Natural killer cell (primary cell): ENCODE data around the gene CIZ1. TPM values are rescaled to one million over a fixed set of nuclear protein-coding genes. Genes with fewer than 3 reads are reported as not detected.

Source experiments
- ATAC-seq, 3 donors: fragments of 150-1000 bp in 2 of 3; fragments of 200-7000 bp in 1 of 3; cut with Tn5 transposase; 1 replicate in 1 of 3; 2 replicates in 2 of 3; pipeline ENCODE4 v1.10.0; 2021; ENCODE audit warnings: mild to moderate bottlenecking in 2 of 3, moderate library complexity in 2 of 3
- DNase-seq, 2 donors: peaks; one replicate each; pipeline versions ENCODE4 v3.0.0 to v3.0.0-alpha.2; 2013 to 2021; ENCODE audit warnings: mixed read lengths in 1 of 2
- H3K27ac ChIP-seq: one replicate; pipeline ENCODE4 v1.5.1; 2013; ENCODE audit warnings: mild to moderate bottlenecking, low read length
- H3K27me3 ChIP-seq: one replicate; pipeline ENCODE4 v1.6.1; 2013; ENCODE audit warnings: low read length; ENCODE audit not compliant: control insufficient read depth, insufficient read depth
- H3K36me3 ChIP-seq: one replicate; pipeline ENCODE4 v1.6.1; 2013; ENCODE audit warnings: low read length; ENCODE audit not compliant: control insufficient read depth, insufficient read depth
- H3K4me1 ChIP-seq: one replicate; pipeline ENCODE4 v1.6.1; 2013; ENCODE audit warnings: low read length; ENCODE audit not compliant: control insufficient read depth, insufficient read depth
- H3K4me3 ChIP-seq: one replicate; pipeline ENCODE4 v1.5.1; 2013; ENCODE audit warnings: low read length
- H3K9me3 ChIP-seq: one replicate; pipeline ENCODE4 v1.6.1; 2013; ENCODE audit warnings: low read length; ENCODE audit not compliant: control insufficient read depth, insufficient read depth
- H3K27ac Mint-ChIP-seq, 2 donors: one replicate each; pipeline ENCODE4 v1.8.0; 2022; ENCODE audit warnings: mild to moderate bottlenecking in 2 of 2, mixed read lengths in 2 of 2, moderate library complexity in 1 of 2
- H3K27me3 Mint-ChIP-seq, 2 donors: one replicate each; pipeline ENCODE4 v1.8.0; 2022; ENCODE audit warnings: low read depth in 2 of 2, mixed read lengths in 2 of 2
- H3K36me3 Mint-ChIP-seq: one replicate; pipeline ENCODE4 v1.8.0; 2022; ENCODE audit warnings: mixed read lengths
- H3K4me1 Mint-ChIP-seq, 2 donors: one replicate each; pipeline ENCODE4 v1.8.0; 2022; ENCODE audit warnings: mixed read lengths in 2 of 2
- H3K4me3 Mint-ChIP-seq: one replicate; pipeline ENCODE4 v1.8.0; 2022; ENCODE audit warnings: mild to moderate bottlenecking, moderate library complexity, mixed read lengths
- H3K9me3 Mint-ChIP-seq, 2 donors: one replicate each; pipeline ENCODE4 v1.8.0; 2022; ENCODE audit warnings: mixed read lengths in 2 of 2
- WGBS: methylation state at CpG from one replicate; pipeline ENCODE4 v1.1.7; 2013; ENCODE audit warnings: missing lambda C conversion rate; ENCODE audit not compliant: insufficient coverage; 5-methylcytosine and 5-hydroxymethylcytosine counted together
- intact Hi-C: fragments of 100-400 bp; cut with micrococcal nuclease; formaldehyde crosslinking; loops from one replicate; pipeline ENCODE4 v1.14.2; 2022
- total RNA-seq, 4 donors: library from RNA; stranded (reverse); fragments of 120-200 nt in 1 of 4; gene quantifications; one replicate each; pipeline versions ENCODE4 v1.2.3 to v1.2.4, GENCODE V29; 2013 to 2022
- TF ChIP-seq, protein P1 (sequence below): fragments of 200-600 bp; IDR thresholded peaks from one replicate; pipeline ENCODE4 v1.8.0; 2022; ENCODE audit warnings: antibody characterized with exemption

The CIZ1 gene
- total RNA-seq, 3 donors from 2014 or later (not counting 1 experiment from before 2014, with no cell fraction given) = 152 to 165 (median 159) TPM

DNA sequence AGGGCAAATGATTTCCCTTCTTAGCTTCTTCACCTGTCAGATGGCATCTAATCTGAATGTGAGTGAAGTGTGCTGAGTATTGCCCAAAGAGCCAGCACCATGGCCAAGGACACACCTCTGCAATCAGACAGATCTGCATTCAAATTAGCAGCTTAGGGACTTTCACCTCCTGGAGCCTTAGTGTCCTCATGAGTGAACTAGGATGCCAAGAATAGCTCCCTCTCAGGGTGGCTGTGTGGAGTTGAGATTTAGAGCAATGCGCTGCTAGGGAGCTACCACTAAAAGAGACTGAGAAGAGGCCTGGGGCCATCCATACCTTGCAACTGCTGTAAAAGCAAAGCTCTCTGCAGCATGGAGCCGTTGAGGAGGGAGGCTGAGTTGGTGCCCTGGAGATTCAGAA lies 1.4 kb downstream of the CIZ1 start:
- no peak for ATAC-seq
- no peak for DNase-seq
- H3K4me1 ChIP-seq = peaks cover 24% of the 10 kb centered on the region
- peaks cover 15 to 34% of the 10 kb centered on the region in 2 donors for H3K4me1 Mint-ChIP-seq
- intact Hi-C loops = loop anchor here (10.0 kb wide), 1 partner anchor 135 kb away; the partner anchor contains the start of genes COQ4 and TRUB2
- TF ChIP-seq, protein P1, sequence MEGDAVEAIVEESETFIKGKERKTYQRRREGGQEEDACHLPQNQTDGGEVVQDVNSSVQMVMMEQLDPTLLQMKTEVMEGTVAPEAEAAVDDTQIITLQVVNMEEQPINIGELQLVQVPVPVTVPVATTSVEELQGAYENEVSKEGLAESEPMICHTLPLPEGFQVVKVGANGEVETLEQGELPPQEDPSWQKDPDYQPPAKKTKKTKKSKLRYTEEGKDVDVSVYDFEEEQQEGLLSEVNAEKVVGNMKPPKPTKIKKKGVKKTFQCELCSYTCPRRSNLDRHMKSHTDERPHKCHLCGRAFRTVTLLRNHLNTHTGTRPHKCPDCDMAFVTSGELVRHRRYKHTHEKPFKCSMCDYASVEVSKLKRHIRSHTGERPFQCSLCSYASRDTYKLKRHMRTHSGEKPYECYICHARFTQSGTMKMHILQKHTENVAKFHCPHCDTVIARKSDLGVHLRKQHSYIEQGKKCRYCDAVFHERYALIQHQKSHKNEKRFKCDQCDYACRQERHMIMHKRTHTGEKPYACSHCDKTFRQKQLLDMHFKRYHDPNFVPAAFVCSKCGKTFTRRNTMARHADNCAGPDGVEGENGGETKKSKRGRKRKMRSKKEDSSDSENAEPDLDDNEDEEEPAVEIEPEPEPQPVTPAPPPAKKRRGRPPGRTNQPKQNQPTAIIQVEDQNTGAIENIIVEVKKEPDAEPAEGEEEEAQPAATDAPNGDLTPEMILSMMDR = no peak
- WGBS = 91% methylated on average over 2 of the region's 2 CpGs
- H3K36me3 Mint-ChIP-seq = no peaks in the 10 kb centered on the region
- H3K27ac ChIP-seq = no peak overlapping the region
- H3K9me3 Mint-ChIP-seq = no peaks in the 10 kb centered on the region
- no peaks in the 10 kb centered on the region for H3K27me3 Mint-ChIP-seq
- peaks cover 22% of the 10 kb centered on the region for H3K36me3 ChIP-seq
- no peak overlapping the region for H3K4me3 ChIP-seq
- no peaks in the 10 kb centered on the region for H3K27me3 ChIP-seq
- peak overlapping the region; percentile 32 to 83 for H3K27ac Mint-ChIP-seq
- peak overlapping the region; percentile 84 for H3K4me3 Mint-ChIP-seq
- H3K9me3 ChIP-seq = no peaks in the 10 kb centered on the region

DNA sequence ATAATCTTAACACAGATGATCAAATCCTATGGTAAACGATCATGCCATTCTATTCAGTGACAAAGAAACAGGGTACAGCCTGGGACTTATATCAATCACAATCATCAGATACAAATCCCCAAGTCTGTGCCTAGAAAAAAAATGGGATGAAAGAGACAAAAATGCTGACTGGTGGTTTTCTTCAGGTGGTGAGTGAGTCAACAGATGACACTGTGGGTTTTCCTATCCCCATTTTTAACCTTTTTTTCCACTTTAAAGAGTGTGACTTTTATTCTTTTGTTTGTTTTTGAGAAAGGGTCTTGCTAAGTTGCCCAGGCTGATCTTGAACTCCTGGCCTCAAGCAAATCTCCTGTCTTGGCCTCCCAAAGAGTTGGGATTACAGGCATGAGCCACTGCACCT lies 3.2 kb downstream of the CIZ1 start:
- H3K27ac ChIP-seq = no peak overlapping the region
- no peak for DNase-seq
- H3K4me1 Mint-ChIP-seq = peaks cover 14 to 34% of the 10 kb centered on the region in 2 donors
- H3K4me1 ChIP-seq = peaks cover 24% of the 10 kb centered on the region
- TF ChIP-seq, protein P1 = no peak
- H3K9me3 ChIP-seq = no peaks in the 10 kb centered on the region
- no peaks in the 10 kb centered on the region for H3K9me3 Mint-ChIP-seq
- no peak overlapping the region for H3K4me3 Mint-ChIP-seq
- peak overlapping the region in 1 of 2 donors; percentile 43 for H3K27ac Mint-ChIP-seq
- no peak for ATAC-seq
- H3K27me3 Mint-ChIP-seq = no peaks in the 10 kb centered on the region
- H3K36me3 ChIP-seq = peaks cover 31% of the 10 kb centered on the region
- H3K4me3 ChIP-seq = no peak overlapping the region
- no peaks in the 10 kb centered on the region for H3K27me3 ChIP-seq
- H3K36me3 Mint-ChIP-seq = no peaks in the 10 kb centered on the region
- intact Hi-C loops = no loop called here
- WGBS = no CpG with 5 or more reads among the region's 1 CpG

DNA sequence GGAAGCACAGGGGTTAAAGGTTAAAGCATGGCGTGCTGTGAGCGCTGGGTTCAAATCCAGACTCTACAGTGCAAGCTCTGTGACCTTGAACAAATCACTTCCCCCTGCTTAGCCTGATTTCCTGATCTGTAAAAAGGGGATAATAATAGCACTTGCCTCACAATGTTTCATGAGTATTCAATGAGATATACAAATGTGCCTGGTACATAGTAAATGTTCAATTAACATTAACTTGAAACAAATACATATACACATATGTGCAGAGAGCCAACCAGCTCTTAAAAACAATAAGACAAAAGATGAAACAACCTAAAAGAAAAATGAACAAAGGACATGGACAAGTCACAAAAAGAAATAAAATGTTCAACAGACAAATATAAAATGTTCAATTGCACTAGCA lies 4.0 kb downstream of the CIZ1 start:
- peaks cover 11 to 28% of the 10 kb centered on the region in 2 donors for H3K4me1 Mint-ChIP-seq
- Histone ChIP-seq H3K9me3 (no peaks in the 10 kb centered on the region), H3K4me3 (no peak overlapping the region), H3K27ac (no peak overlapping the region), H3K36me3 (peaks cover 39% of the 10 kb centered on the region), H3K27me3 (no peaks in the 10 kb centered on the region), H3K4me1 (peaks cover 21% of the 10 kb centered on the region)
- no peaks in the 10 kb centered on the region for H3K27me3 Mint-ChIP-seq
- TF ChIP-seq, protein P1 = no peak
- 100% methylated on average over 2 of the region's 2 CpGs for WGBS
- no peak overlapping the region for H3K27ac Mint-ChIP-seq
- ATAC-seq (no peak), DNase-seq (no peak)
- intact Hi-C loops = no loop called here
- H3K4me3 Mint-ChIP-seq = no peak overlapping the region
- H3K36me3 Mint-ChIP-seq = no peaks in the 10 kb centered on the region
- no peaks in the 10 kb centered on the region for H3K9me3 Mint-ChIP-seq
